Ecto neural progenitor cell (in vitro differentiated cells): Measurements from ENCODE around the gene SLC12A7.
"Not testable (repeated sequence)": the region's sequence is repeated elsewhere in the genome, so short reads cannot be mapped to it uniquely, and the experiment has no call there.

Source experiments
- DNase-seq: peaks from one replicate; pipeline ENCODE4 v3.0.0-alpha.2; 2018; ENCODE audit warnings: low spot score

Gene SLC12A7

DNA sequence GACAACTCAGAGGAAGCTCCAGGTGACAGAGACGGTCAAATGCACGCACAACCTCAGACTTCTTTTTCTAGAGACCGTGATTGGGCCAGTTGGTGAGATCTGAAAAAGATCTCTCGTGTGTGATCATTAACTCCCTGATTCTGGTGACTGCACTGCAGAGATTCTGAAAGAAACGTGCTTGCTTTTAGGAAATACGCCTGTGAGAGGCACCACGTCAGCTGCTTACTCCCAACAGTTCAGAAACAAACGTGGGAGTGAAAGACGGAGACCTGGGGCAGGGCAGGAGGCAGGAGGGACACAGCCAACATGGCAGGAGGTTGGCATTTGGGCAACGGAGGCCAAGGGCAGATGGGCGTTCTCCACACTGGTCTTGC is 15.9 kb downstream of the SLC12A7 start:
- DNase-seq = no peak

- DNase-seq = no peak
Measured at GRCh38 chr5:1095302-1095989, 16.4 kb downstream of the SLC12A7 start.

DNA sequence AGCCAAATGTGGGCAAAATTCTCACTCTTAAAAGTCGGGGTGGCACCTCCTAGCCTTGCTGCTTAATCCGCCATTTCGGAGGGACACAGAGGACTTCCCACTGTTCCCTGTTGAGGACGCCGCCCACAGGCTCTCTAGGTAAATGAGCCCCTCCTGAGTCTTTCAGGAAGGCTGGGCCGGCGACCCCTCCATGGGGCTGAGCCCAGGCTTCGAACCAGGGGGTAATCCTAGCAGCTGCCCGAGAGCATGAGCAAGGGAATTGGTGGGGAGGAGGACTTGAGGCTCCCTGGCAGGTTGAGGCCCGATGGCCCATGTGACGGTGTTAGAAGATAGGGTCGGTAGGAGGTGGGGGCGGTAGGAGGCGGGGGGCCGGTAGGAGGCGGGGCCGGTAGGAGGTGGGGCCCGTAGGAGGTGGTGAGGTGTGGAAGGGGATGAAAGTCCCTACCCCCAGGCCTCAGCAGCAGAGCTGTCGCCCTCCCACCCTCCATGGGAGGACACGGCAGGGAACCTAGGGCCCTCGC is 17.1 kb downstream of the SLC12A7 start:
- no peak for DNase-seq

GRCh38 chr5:1093361-1093760 is 18.5 kb downstream of the SLC12A7 start:
- no peak for DNase-seq

- no peak for DNase-seq
Measured at GRCh38 chr5:1092122-1092521, 19.7 kb downstream of the SLC12A7 start.

DNA sequence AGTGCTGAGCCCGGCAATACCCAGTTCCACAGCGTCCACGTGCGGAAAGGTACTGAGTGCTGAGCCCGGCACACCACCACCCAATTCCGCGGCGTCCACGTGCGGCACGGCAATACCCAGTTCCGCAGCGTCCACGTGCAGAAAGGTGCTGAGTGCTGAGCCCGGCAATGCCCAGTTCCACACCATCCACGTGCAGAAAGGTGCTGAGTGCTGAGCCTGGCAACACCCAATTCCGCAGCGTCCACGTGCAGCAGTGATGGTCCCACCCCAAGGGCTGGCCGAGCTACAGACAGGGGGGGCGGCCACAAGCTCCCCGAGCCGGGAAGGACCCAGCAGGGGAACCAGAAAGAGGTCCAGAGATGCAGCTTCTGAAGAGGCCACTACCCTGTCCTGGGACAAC is 20.2 kb downstream of the SLC12A7 start:
- DNase-seq = no peak

DNA sequence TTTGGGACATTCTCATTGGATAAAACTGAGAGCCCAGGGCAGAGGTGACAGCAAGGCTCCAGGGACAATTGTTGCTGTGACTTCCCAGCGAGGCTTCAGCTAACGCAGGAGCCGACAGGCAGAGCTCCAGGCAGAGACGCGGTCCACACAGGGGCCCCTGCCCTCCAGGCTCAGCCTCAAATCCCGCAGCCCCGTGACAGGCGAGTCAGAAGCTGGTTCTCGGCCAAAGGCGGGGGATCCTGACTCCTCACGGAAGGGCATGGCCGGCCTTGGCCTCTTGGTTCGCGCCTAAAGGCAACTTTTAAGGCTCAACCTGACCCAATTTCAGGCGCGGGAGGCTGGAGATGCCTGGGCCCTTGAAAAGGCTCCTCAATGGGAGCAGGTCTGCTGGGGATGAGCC is 21.3 kb downstream of the SLC12A7 start:
- no peak for DNase-seq

DNA sequence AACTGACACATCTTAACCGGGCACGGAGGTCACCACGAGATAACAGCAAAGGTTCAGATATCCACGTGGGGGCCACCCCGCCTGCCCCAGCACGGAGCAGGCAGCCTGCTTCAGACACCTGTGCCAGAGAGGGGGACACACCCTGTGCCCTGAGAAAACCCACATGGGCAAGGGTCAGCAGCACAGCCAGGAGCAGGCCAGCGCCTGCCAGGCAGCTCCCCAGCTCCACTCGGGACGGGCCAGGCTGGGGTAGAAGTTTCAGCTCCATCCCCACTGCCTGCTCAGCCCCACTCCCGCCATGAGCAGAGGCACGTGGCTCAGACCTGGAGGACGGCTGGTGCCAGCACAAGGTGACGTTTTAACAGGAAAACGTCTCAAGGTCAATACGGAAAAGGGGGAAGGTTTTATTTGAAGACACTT is 22.2 kb downstream of the SLC12A7 start:
- no peak for DNase-seq

DNA sequence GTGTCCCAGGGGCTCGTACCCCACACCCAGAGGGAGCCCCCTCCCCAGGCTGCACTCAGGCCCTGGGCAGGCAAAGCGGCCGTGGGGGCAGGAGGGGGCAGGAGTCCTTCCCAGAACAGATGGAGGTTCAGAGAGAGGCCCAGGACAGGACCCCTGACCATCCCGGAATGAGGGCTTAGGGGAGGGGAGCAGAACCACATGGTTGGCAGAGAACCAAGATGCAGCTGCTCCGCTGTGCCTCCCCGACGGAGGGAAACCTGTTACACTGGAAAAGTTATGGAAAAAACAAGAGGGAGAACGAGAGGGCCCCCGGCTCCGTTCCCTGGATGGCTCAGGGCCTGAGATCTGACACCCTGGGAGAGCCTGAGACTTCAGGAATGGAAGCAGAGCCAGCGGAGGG is 22.7 kb downstream of the SLC12A7 start:
- no peak for DNase-seq

DNA sequence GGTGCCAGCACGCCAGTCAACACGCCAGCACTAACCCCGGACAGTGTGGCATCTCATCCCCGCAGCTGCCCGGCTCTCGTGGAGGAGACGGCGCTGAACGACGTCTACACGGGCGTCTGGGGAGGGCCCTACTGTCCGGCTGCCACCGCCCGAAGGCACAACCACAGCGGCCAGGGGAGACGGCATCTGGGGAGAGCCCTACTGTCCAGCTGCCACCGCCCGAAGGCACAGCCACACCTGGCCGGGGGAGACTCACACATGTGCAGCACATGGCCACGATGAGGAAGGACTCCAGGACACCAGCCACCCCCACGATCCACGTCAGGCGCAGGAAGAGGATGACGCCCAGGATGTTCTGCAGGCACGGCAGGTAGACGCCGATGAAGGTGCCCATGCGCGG is 23.1 kb downstream of the SLC12A7 start:
- DNase-seq = no peak

GRCh38 chr5:1088031-1088430 is 23.8 kb downstream of the SLC12A7 start:
- DNase-seq = no peak

DNA sequence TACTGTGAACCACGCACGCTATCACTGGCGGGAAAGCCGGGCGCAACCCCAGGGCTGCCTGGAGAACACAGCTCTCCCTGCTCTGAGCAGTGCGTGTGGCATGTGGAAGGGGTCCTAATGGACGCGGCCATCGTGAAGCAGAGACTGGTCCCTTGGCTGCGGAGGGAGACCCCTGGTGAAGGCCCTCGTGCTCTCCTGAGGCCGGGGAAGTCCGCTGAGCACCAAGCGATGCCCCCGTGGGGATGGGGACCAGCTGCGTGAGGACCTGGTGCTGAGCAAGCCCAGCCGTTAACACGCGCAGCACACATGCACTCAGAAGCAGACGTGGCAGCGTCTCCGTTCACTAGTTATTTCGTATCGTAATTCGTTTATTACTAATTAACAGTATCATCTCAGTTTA is 24.4 kb downstream of the SLC12A7 start:
- DNase-seq = no peak

- DNase-seq = no peak
Measured at GRCh38 chr5:1086871-1087270, 25.0 kb downstream of the SLC12A7 start.

DNA sequence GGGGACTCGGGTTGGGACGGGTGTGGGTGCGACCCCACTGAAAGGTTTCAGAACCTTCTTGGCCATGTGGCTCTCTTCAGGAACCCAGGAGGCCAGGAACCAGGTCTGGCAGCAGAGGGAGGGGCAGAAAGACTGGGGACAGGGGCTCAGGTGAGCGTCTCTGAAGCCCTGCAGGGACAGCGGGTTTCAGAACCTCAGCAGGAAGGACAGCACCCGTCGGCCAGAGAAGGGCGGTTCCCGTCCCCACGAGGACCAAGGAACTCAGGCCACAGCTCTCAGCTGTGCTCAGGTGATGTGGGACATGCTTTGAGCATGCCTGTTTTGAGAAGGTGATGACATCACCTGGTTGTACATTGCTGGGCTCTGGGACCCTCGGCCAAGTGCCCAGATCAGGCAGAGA is 25.7 kb downstream of the SLC12A7 start:
- DNase-seq = no peak

- no peak for DNase-seq
Measured at GRCh38 chr5:1085391-1085790, 26.5 kb downstream of the SLC12A7 start.

- DNase-seq = no peak
Measured at GRCh38 chr5:1083823-1084605, 27.8 kb downstream of the SLC12A7 start.

DNA sequence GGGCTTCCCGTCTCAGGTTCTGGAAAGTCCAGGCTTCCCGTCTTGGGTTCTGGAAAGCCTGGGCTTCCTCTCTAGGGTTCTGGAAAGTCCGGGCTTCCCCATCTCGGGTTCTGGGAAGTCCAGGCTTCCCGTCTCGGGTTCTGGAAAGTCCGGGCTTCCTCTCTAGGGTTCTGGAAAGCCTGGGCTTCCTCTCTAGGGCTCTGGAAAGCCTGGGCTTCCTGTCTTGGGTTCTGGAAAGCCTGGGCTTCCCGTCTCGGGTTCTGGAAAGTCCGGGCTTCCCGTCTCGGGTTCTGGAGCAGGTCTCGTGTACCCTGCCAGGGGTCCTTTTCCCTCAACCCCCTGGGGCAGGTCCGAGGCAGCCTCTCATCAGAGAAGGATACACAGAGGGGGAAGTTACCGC is 28.8 kb downstream of the SLC12A7 start:
- DNase-seq = not testable (repeated sequence)

DNA sequence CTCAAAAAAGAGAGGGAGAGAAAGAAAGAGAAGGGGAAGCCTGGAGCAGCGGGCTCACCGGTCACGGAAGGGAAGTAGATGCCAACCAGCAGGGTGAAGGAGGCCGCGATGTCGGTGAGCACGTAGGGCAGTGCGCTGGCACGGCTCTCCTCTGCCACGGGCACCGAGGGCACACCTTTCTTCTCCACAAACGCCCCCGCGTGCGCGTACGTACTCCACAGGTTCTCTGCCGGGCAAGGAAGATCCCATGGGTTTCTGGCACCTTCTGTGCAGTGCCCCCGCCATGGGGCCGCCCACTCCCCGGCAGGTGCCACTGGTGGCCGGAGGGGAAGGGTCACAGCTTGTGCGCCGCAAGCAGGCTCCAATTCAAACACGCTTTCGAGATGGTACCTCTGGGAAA is 30.3 kb downstream of the SLC12A7 start:
- DNase-seq = no peak

GRCh38 chr5:1080432-1080831 is 31.4 kb downstream of the SLC12A7 start:
- DNase-seq = no peak

GRCh38 chr5:1079961-1080360 is 31.9 kb downstream of the SLC12A7 start:
- DNase-seq = no peak

DNA sequence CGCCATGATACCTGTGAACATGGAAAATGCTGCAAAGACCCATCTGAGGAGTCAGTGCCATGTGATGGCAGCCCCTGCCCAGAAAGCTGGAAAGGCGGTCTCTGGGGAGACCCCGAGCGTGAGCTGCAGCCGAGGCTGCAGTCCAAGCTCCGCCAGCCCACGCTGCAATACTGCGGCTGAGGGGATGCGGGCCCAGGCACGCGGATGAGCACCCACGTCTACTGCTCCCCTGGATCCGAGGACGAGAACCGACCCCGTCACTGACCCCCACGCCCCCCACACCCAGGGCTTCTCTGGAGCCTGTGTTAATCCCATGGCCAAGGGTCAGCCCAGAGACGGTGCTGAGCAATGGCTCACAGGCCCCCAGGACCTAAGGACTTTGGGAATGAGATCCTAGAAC is 32.4 kb downstream of the SLC12A7 start:
- no peak for DNase-seq

- no peak for DNase-seq
Measured at GRCh38 chr5:1078851-1079250, 33.0 kb downstream of the SLC12A7 start.

DNA sequence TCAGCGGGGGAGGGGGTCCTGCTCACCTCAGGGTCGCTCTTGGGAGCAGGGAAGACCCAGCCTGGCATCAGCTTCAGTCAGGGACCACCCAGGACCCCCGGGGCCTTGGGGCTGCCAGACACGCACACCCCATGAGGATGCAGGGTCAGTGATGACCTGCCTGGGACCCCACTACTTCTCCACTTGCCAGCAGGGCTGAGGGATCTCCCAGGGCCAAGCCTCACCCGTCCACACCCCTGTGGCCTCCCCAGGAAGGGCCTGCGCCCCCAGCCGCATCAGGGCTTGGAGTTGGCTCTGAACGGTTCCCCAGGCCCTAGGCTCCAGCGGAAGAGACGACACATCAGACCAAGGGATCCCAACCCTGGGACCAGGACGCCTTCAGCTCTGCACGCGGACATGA is 33.7 kb downstream of the SLC12A7 start:
- DNase-seq = no peak
